Right cardiac atrium (tissue), 5 donors: Measurements from ENCODE around the gene JAG1. TPM values are rescaled to one million over a fixed set of nuclear protein-coding genes. Genes with fewer than 3 reads are reported as not detected.
A peak's percentile ranks its signal among the peaks of the same experiment; 100 is the strongest.

Source experiments
- ATAC-seq, 2 donors: fragments of 200-7000 bp; cut with Tn5 transposase; one replicate each; pipeline versions ENCODE4 v1.8.0 to v1.9.1; 2020; ENCODE audit warnings: moderate library complexity in 2 of 2, mild to moderate bottlenecking in 1 of 2
- DNase-seq, 3 donors: peaks; one replicate each; pipeline ENCODE4 v3.0.0-alpha.2; 2020
- H3K27ac ChIP-seq: one replicate; pipeline ENCODE4 v1.5.1; 2013; ENCODE audit warnings: mild to moderate bottlenecking, low read length, control low read depth, moderate library complexity
- H3K27me3 ChIP-seq: one replicate; pipeline ENCODE4 v1.6.1; 2013; ENCODE audit not compliant: control insufficient read depth, insufficient read depth
- H3K4me1 ChIP-seq: one replicate; pipeline ENCODE4 v1.6.1; 2013; ENCODE audit warnings: low read length; ENCODE audit not compliant: control insufficient read depth, insufficient read depth
- H3K4me3 ChIP-seq: one replicate; pipeline ENCODE4 v1.5.1; 2013; ENCODE audit warnings: low read length, control low read depth
- H3K9me3 ChIP-seq: one replicate; pipeline ENCODE4 v1.6.1; 2013; ENCODE audit warnings: low read length; ENCODE audit not compliant: control insufficient read depth
- WGBS: extraction: QIAGEN DNeasy Blood & Tissue Kit; methylation state at CpG from one replicate; pipeline ENCODE4 v1.1.7; 2013; 5-methylcytosine and 5-hydroxymethylcytosine counted together
- intact Hi-C, 4 donors: fragments of 100-400 bp; cut with DNase I; formaldehyde crosslinking; loops; one replicate each; pipeline versions ENCODE4 v1.11.0 to v1.14.0; 2022 to 2023
- polyA plus RNA-seq: library from polyadenylated mRNA; stranded (reverse); fragments of 200-250 nt; gene quantifications from one replicate; pipeline ENCODE4 v1.2.3, GENCODE V29; 2013
- total RNA-seq, 4 donors: library from RNA; stranded (reverse); fragmentation: NEBNext Ultra II Directional; extraction: Animal tissue kit (Norgen Biotek cat#: 25700); gene quantifications; one replicate each; pipeline ENCODE4 v1.2.1, GENCODE V29; 2021
- donor health status: healthy with polysubstance abuse.
- donor health status: DM: no; HTN: yes; CAD: no.
- donor health status: DM: no; HTN: no; CAD: no.
- donor health status: DM: no; HTN: yes; CAD: no; lungs with severe emphysema.
- donor health status: DM: yes; HTN: yes; CAD: no.

JAG1 gene
- total and polyA plus RNA-seq, 5 donors = 12.2 to 33.6 (median 29.4) TPM

- H3K9me3 ChIP-seq = no peaks in the 10 kb centered on the region
- WGBS = 76% methylated on average over 5 of the region's 5 CpGs
- no peak overlapping the region for H3K27ac ChIP-seq
- H3K27me3 ChIP-seq = no peaks in the 10 kb centered on the region
- ATAC-seq (no peak), DNase-seq (no peak)
- no peaks in the 10 kb centered on the region for H3K4me1 ChIP-seq
- H3K4me3 ChIP-seq = no peak overlapping the region
- intact Hi-C loops = no loop called here
Measured at GRCh38 chr20:10711903-10712451, 38.2 kb upstream of the JAG1 start.

- Histone ChIP-seq H3K27me3 (no peaks in the 10 kb centered on the region), H3K27ac (no peak overlapping the region), H3K9me3 (no peaks in the 10 kb centered on the region), H3K4me3 (no peak overlapping the region), H3K4me1 (no peaks in the 10 kb centered on the region)
- intact Hi-C loops = no loop called here
- DNase-seq (no peak), ATAC-seq (peak; percentile 34 to 77)
- 75% methylated on average over 6 of the region's 6 CpGs for WGBS
Measured at GRCh38 chr20:10710991-10711775, 37.4 kb upstream of the JAG1 start.

GRCh38 chr20:10709916-10710315 lies 36.1 kb upstream of the JAG1 start:
- H3K27me3 ChIP-seq = no peaks in the 10 kb centered on the region
- H3K4me3 ChIP-seq = no peak overlapping the region
- no peaks in the 10 kb centered on the region for H3K4me1 ChIP-seq
- WGBS = 96% methylated on average over 3 of the region's 3 CpGs
- DNase-seq (no peak), ATAC-seq (no peak)
- intact Hi-C loops = no loop called here
- H3K27ac ChIP-seq = no peak overlapping the region
- no peaks in the 10 kb centered on the region for H3K9me3 ChIP-seq

- H3K4me1 ChIP-seq = no peaks in the 10 kb centered on the region
- no peak overlapping the region for H3K4me3 ChIP-seq
Measured at GRCh38 chr20:10708351-10709185, 34.8 kb upstream of the JAG1 start.

GRCh38 chr20:10707791-10708190 lies 34.0 kb upstream of the JAG1 start:
- no peak overlapping the region for H3K27ac ChIP-seq
- H3K9me3 ChIP-seq = no peaks in the 10 kb centered on the region
- H3K27me3 ChIP-seq = no peaks in the 10 kb centered on the region
- H3K4me1 ChIP-seq = no peaks in the 10 kb centered on the region
- no peak overlapping the region for H3K4me3 ChIP-seq
- WGBS = 84% methylated on average over 1 of the region's 1 CpG
- ATAC-seq (no peak), DNase-seq (no peak)
- intact Hi-C loops = no loop called here

More at GRCh38 chr20:10708351-10709185, 34.8 kb upstream of the JAG1 start:
- intact Hi-C loops = no loop called here
- DNase-seq (no peak), ATAC-seq (peak in 1 of 2 donors; percentile 44)
- H3K9me3 ChIP-seq = no peaks in the 10 kb centered on the region
- H3K27ac ChIP-seq = no peak overlapping the region
- H3K27me3 ChIP-seq = no peaks in the 10 kb centered on the region
- 94% methylated on average over 7 of the region's 7 CpGs for WGBS

GRCh38 chr20:10707068-10707467 lies 33.3 kb upstream of the JAG1 start:
- DNase-seq (no peak), ATAC-seq (no peak)
- Histone ChIP-seq H3K4me3 (no peak overlapping the region), H3K27ac (no peak overlapping the region), H3K9me3 (no peaks in the 10 kb centered on the region), H3K27me3 (no peaks in the 10 kb centered on the region), H3K4me1 (no peaks in the 10 kb centered on the region)
- intact Hi-C loops = no loop called here
- 72% methylated on average over 4 of the region's 4 CpGs for WGBS

GRCh38 chr20:10706460-10706811 lies 32.6 kb upstream of the JAG1 start:
- 96% methylated on average over 12 of the region's 12 CpGs for WGBS
- Histone ChIP-seq H3K27ac (no peak overlapping the region), H3K9me3 (no peaks in the 10 kb centered on the region), H3K4me1 (no peaks in the 10 kb centered on the region), H3K27me3 (no peaks in the 10 kb centered on the region), H3K4me3 (no peak overlapping the region)
- ATAC-seq (no peak), DNase-seq (no peak)
- intact Hi-C loops = no loop called here

- 98% methylated on average over 16 of the region's 16 CpGs for WGBS
- no peak overlapping the region for H3K27ac ChIP-seq
- no peaks in the 10 kb centered on the region for H3K9me3 ChIP-seq
- H3K4me3 ChIP-seq = no peak overlapping the region
- no peak for ATAC-seq
- H3K4me1 ChIP-seq = no peaks in the 10 kb centered on the region
- intact Hi-C loops = no loop called here
- no peaks in the 10 kb centered on the region for H3K27me3 ChIP-seq
- no peak for DNase-seq
Measured at GRCh38 chr20:10705801-10706459, 32.1 kb upstream of the JAG1 start.

- Histone ChIP-seq H3K27ac (no peak overlapping the region), H3K27me3 (no peaks in the 10 kb centered on the region), H3K4me1 (peaks cover 2% of the 10 kb centered on the region), H3K9me3 (no peaks in the 10 kb centered on the region), H3K4me3 (no peak overlapping the region)
- no peak for DNase-seq
- ATAC-seq = no peak
- WGBS = 98% methylated on average over 1 of the region's 1 CpG
- intact Hi-C loops = no loop called here
Measured at GRCh38 chr20:10701607-10702006, 27.8 kb upstream of the JAG1 start.

GRCh38 chr20:10699941-10700340 lies 26.1 kb upstream of the JAG1 start:
- Histone ChIP-seq H3K4me3 (no peak overlapping the region), H3K27me3 (no peaks in the 10 kb centered on the region), H3K4me1 (peaks cover 2% of the 10 kb centered on the region), H3K27ac (no peak overlapping the region), H3K9me3 (no peaks in the 10 kb centered on the region)
- intact Hi-C loops = no loop called here
- WGBS = 80% methylated on average over 2 of the region's 2 CpGs
- DNase-seq (no peak), ATAC-seq (peak in 1 of 2 donors; percentile 59)

- no peaks in the 10 kb centered on the region for H3K9me3 ChIP-seq
- H3K4me1 ChIP-seq = peaks cover 2% of the 10 kb centered on the region
- no peaks in the 10 kb centered on the region for H3K27me3 ChIP-seq
- no peak overlapping the region for H3K4me3 ChIP-seq
- no peak overlapping the region for H3K27ac ChIP-seq
- ATAC-seq (peak; percentile 14 to 83), DNase-seq (no peak)
- 80% methylated on average over 2 of the region's 2 CpGs for WGBS
- intact Hi-C loops = no loop called here
Measured at GRCh38 chr20:10699489-10699888, 25.7 kb upstream of the JAG1 start.
